ENCODE measurements around the gene YARS1.

DNA sequence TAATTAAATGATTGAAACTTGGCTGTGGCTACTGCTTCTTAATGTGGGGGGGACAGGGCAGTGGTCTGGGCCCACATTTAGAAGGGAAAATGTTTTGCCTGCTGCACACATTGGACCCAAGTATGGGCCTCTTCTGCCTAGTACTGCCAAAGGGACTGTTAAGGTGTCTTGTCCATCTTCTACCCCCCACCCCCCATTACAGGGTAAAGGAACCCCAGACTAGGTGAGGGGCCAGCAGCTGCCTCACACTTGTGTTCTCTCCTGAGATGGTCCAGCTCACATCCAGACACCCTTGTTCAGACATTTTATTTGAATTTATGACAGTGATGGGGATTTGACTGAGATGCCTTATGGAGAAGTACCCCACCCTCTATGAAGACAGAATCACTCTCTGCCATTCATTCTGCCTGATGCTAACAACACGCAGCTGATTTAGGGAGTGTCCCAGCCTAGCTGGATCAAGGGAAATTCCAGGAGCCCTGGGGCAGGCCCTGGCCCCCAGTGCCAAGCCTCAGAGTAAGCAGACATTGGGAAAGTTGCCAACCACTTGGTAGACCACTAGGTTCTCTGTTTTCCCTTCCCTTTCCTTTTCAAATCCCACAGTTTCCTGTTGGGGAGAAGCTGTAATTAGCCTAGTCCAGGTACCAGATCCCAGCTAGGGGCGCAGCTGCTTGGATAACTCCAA lies 42.1 kb downstream of the YARS1 start:
- no peak for TF ChIP-seq POLR2A (IDR thresholded peaks at IDR 0.05)
- no peak for TF ChIP-seq CTCF (IDR thresholded peaks at IDR 0.05)
